Dermis blood vessel endothelial cell (primary cell): Measurements from ENCODE around the gene BCKDK. TPM values are rescaled to one million over a fixed set of nuclear protein-coding genes. Genes with fewer than 3 reads are reported as not detected.
A peak's percentile ranks its signal among the peaks of the same experiment; 100 is the strongest.
"Not testable (repeated sequence)": the region's sequence is repeated elsewhere in the genome, so short reads cannot be mapped to it uniquely, and the experiment has no call there.

Source experiments
- DNase-seq: peaks from one replicate; pipeline ENCODE4 v3.0.0; 2010
- total RNA-seq: library from RNA; depleted of rRNA; stranded (reverse); fragments of >200 nt; gene quantifications from 2 replicates; pipeline ENCODE4 v1.2.3, GENCODE V29; 2014

BCKDK gene
- total RNA-seq, 1 donor from 2014 or later, result 18.4 TPM

- DNase-seq, result not testable (repeated sequence)
Observed at GRCh38 chr16:31100876-31101641, 7.1 kb upstream of the BCKDK start.

- DNase-seq, result peak; percentile 76
Observed at GRCh38 chr16:31105677-31106213, 2.4 kb upstream of the BCKDK start.

GRCh38 chr16:31106509-31107464, 1.4 kb upstream of the BCKDK start:
- DNase-seq, result no peak

- no peak for DNase-seq
Observed at GRCh38 chr16:31107465-31107867, 720 bp upstream of the BCKDK start.

GRCh38 chr16:31108794-31109558, 790 bp downstream of the BCKDK start:
- no peak for DNase-seq

- no peak for DNase-seq
Observed at GRCh38 chr16:31109622-31110021, 1.4 kb downstream of the BCKDK start.

- DNase-seq, result no peak
Observed at GRCh38 chr16:31110106-31111034, 2.2 kb downstream of the BCKDK start.

GRCh38 chr16:31111881-31112466, 3.8 kb downstream of the BCKDK start:
- no peak for DNase-seq

- DNase-seq, result no peak
Observed at GRCh38 chr16:31112711-31113110, 4.5 kb downstream of the BCKDK start.

GRCh38 chr16:31113121-31114120, 5.2 kb downstream of the BCKDK start:
- DNase-seq, result peak; percentile 55

- DNase-seq, result no peak
Observed at GRCh38 chr16:31114468-31114867, 6.3 kb downstream of the BCKDK start.

GRCh38 chr16:31117384-31118222, 9.4 kb downstream of the BCKDK start, which contains the start of gene KAT8:
Gene KAT8, plus strand, starts transcription at chr16:31117664. Its CDS starts 18 bp downstream, at chr16:31117682.
- peak; percentile 99 for DNase-seq

- DNase-seq, result no peak
Observed at GRCh38 chr16:31118223-31119155, 10.3 kb downstream of the BCKDK start.

- DNase-seq, result no peak
Observed at GRCh38 chr16:31120129-31120528, 11.9 kb downstream of the BCKDK start.

- no peak for DNase-seq
Observed at GRCh38 chr16:31125844-31126243, 17.7 kb downstream of the BCKDK start.

- no peak for DNase-seq
Observed at GRCh38 chr16:31127182-31127581, 19.0 kb downstream of the BCKDK start.
